ENCODE results near the gene THOC1.

DNA sequence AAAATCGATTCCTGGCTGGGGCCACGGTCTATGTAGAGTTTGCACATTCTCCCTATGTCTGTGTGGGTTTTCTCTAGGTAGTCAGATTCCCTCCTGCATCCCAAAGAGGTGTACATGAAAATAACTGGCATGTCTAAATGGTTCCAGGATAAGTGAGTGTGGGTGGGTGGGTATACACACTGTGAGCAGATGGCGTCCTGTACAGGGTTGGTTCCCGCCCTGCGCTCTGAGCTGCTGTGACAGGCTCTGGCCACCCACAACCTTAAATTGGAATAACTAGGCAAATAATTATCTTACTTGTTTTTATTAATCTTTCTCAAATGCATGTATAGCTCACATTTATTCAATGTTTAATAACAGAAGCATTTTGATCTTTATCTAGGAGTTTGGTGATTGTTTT is 16.3 kb downstream of the THOC1 start:
- no peak for TF ChIP-seq POLR2A (IDR thresholded peaks at IDR 0.05; ENCODE audit: low read depth)
- no peak for TF ChIP-seq CTCF (IDR thresholded peaks at IDR 0.05)

Data from esophagus muscularis mucosa (tissue), 3 donors.